ENCODE data around the gene LRRFIP1. TPM values are rescaled to one million over a fixed set of nuclear protein-coding genes. Genes with fewer than 3 reads are reported as not detected.
A peak's percentile ranks its signal among the peaks of the same experiment; 100 is the strongest.
"Not testable (repeated sequence)": the region's sequence is repeated elsewhere in the genome, so short reads cannot be mapped to it uniquely, and the experiment has no call there.

Gene LRRFIP1
- total RNA-seq, 1 experiment from 2014 or later, result 21.5 TPM

DNA sequence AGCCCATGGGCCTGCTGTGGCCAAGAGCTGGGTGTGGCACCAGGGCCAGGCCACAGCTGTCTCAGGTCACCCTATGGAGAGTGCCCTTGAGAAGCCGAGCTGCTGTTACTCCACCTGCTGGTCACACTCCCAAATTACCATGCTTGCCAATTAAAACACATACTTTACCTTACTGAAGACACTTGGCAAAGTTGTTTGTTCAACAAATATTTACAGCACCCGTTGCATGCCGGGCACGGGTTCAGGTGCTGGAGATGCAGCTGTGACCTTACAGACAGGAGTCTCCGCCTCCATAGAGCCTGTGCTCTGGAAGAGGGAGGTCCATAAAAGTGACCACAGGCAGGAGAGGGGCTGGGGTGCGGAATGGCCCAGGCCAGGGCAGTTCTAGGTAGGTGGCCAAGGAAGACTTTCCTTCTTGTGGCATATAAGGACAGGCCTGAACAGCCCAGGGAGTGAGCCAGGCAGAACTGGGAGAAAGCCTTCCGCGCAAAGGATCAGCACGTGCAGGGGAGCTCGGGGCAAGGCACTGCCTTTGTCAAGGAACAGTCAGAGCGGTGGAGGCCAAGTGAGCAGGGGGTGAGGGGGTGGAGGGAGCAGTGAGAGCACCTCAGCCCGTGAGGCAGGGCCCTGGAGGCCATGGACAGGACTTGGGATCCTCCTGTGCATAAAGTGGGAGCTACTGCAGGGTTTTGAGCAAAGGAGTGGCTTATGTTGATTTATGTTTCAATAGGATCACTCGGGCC lies 147.6 kb downstream of the LRRFIP1 start:
- peak; percentile 46 for DNase-seq (ENCODE audit: low spot score)

DNA sequence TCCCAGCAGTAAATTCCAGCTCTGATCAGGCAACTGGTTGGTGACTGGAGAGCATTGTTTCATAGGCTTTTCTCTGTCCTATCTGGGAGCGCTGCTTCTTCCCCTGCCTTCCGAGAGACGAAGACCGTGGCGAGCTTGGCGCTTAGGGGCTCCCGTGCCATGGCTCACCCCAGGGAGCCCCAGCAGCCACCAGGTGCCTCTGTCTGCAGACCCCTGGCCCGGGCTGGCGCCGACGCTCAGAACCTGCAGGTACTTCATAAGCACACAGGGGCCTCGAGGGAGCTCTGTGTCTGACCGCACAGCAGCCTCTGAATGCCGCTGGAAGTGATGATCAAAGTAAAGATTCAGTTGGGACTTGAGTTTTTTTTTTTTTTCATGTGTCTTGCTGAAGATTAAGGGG lies 152.1 kb downstream of the LRRFIP1 start:
- DNase-seq (ENCODE audit: low spot score), result no peak

DNA sequence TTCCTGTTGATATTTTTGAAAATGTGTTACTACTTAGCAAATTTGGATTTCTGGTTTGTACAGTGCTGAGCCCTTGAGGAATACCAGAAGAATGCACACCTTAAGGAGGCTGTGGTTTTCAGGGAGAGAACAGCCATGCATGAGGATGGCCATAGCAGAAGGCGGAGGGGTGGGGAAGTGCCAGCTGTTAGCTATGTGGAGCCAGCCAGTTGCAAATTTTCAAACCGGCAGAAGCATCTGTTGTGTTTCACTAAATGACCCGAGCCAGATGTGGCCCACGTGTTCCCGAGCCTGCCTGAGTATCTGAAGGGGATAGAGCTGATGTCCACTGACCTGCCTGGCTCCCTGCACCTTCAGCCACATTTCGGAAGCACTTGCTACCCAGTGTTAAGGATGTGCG lies 154.8 kb downstream of the LRRFIP1 start:
- no peak for DNase-seq (ENCODE audit: low spot score)

DNA sequence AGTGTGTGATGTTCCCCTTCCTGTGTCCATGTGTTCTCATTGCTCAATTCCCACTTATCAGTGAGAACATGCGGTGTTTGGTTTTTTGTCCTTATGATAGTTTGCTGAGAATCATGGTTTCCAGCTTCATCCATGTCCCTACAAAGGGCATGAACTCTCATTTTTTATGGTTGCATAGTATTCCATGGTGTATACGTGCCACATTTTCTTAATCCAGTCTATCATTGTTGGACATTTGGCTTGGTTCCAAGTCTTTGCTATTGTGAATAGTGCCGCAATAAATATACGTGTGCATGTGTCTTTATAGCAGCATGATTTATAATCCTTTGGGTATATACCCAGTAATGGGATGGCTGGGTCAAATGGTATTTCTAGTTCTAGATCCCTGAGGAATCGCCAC lies 156.3 kb downstream of the LRRFIP1 start:
- DNase-seq (ENCODE audit: low spot score), result not testable (repeated sequence)

DNA sequence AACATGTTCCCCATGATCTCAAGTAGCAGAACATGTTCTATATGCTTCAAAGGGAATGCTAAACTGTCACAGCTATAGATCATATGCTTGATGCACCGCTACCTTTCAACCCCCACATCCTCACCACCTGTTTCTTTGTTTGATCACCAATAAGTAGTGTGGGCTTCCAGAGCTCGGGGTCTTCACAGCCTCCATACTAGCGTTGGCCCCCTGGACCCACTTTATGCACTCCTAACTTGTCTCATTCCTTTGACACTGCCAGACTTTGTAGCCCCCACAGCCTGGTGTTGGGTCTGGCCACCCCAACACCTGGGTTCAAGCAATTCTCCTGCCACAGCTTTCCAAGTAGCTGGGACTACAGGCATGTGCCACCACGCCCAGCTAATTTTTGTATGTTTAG lies 159.5 kb downstream of the LRRFIP1 start:
- DNase-seq (ENCODE audit: low spot score), result no peak

DNA sequence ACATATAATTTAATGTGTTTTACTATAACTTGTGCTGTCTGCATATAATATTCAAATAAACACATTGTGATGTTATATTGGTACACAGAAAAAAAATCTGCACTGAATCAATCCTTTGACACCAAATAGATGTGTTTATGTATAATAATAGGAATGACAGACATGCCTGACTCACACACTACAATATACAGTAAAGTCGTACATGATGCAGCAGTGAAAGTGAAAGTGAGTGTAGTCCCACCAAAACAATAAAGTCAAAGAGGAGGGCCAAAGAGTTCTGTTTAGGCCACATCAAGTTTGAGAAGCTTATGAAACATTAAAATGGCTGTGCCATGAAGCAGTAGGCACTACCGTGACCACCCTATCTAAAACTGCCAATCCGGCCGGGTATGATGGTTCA lies 163.0 kb downstream of the LRRFIP1 start:
- DNase-seq (ENCODE audit: low spot score), result no peak

DNA sequence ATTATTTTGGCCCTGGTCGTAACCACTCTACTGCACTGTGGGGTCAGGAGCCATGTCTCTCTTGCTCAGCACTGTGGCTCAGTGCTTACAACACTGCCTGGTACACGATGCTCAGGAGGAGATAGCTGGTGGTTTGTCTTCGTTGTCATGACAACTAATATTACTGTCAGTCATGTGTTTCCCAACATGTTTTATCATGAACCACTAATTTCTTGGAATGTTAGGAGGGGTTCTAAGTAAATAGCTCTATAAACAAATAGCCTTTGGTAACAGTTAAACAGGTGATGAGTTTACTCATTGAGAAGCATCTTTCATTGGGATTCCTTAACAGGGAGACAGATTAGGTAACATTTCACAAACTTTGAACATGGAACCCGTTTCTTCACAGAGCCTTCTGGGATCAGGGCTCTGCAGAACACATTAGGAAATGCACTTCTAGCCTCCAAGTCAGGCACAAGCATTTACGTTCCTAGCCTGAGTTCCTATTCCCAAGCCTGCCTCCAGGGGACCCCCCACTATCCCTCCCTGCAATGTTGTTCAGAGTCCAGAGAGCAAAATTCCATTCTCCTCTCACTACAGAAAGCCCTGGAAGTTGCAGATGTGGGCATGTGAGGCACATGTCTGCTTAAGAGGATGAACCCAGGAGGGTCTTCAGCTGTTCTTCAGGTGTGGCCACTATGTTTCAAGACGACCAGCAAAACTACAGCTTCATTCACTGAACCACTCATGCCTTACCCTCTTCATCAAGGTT lies 164.8 kb downstream of the LRRFIP1 start:
- DNase-seq (ENCODE audit: low spot score), result no peak

DNA sequence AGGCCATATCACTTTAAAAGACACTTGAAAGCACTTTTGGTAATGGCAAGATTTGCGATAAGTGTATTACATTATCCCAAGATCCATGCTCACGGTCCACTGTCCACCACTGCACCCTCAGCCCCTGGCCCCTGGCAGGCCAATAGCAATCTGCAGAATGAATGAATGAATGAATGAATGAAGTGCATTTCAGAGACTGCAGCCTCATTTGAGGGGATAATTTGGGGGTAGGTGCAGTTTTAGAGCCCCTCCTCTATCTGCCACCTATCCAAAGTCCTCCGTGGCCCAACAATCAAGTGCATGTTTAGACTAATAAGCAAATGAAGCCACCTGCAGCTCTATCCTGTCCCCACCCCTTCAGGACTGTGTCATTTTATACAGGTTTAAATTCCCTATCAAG lies 169.9 kb downstream of the LRRFIP1 start:
- DNase-seq (ENCODE audit: low spot score), result no peak

DNA sequence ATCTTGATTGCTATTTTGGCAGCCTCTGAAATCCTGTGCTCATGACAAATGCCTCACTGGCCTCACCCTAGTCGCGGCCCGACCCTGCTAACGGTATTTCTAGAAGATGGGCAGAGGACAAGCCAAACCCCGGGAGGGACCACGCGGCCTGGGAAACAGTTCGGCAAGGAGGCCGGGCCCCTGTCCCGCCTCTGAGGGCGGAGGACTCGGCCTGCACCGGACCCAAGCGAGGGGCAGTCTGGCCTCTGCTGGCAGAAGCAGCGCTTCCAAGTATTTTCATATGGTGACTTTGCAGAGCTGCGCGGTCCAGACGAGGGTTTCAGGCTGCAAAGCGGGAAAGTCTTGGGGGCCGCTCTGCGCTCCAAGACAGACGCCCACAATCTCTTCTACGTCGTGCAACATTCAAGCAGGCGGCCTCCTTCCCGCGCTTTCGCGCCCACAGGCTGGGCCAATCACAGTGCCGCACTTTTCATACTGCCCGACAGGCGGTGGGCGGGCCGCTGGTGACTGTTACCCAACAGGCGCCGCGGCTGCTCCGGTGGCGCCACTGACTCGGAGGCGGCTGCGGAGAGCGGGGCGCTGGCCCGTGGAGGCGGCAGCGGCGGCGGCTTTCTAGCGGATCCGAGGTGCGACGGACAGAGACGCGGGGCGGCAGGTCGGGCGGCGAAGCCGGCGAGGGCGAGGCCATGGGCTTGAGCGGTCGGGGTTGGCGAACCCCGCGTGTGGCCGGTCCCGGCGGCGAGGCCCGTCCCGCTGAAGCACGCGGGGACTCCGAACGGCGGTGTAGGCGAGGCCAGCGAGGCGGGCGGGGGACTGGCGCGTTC lies 171.1 kb downstream of the LRRFIP1 start, which contains the start of gene RBM44:
Gene RBM44, plus strand, starts transcription at position 544 of the 824 bp plus-strand sequence. CDS start 14,831 bp downstream, outside the sequence.
- DNase-seq (ENCODE audit: low spot score), result no peak

DNA sequence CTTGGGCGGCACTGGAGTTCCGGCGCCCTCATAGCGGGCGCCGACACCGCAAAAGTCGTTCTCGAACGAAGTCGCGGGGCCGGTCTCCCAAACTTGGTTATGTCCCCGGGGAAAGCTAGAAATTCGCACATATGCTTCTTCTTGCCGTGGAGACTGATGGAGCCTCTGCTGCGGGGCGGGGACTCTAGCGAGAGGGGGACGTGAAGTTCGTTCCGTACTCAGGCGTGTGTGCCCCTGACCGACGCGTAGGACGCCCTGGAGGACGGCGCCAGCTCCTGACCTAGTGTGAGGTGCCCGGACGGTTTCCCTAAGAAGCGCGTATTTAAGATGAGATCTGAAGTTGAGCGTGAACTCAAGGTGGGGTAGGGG lies 171.7 kb downstream of the LRRFIP1 start:
- DNase-seq (ENCODE audit: low spot score), result no peak

DNA sequence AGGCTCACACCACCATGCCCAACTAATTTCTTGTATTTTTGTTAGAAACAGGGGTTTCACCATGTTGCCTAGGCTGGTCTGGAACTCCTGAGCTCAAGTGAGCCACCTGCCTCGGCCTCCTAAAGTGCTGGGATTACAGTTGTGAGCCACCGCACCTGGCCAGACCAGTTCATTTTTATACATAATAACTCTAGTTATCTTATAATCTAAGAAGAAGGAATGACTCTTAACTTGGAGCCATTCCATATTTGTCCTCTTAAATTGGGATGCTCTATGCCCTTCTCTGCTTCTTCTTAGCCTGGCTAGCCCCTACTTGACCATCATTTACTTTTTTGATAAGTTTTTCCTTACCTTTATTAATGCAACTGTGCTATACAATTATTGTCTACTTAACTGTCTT lies 174.1 kb downstream of the LRRFIP1 start:
- no peak for DNase-seq (ENCODE audit: low spot score)

DNA sequence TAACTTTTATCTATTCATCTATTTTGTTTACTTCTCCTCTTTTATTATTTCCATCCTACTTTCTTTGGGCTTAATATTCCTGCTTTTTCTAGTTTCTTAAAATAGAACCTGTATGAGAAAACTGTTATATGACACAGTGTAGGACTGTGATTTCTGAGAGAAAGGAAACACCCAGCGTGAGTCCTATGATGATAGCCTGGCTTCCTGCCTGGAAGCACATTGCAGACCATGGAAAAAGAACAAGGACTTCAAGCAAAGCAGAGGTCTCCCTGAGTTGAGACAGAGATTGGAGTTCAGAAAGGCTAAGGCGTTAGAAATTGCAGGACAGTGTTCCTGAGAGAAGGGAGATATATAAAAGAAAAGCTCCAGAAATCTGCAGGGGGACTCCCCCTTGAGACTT lies 178.9 kb downstream of the LRRFIP1 start:
- no peak for DNase-seq (ENCODE audit: low spot score)

DNA sequence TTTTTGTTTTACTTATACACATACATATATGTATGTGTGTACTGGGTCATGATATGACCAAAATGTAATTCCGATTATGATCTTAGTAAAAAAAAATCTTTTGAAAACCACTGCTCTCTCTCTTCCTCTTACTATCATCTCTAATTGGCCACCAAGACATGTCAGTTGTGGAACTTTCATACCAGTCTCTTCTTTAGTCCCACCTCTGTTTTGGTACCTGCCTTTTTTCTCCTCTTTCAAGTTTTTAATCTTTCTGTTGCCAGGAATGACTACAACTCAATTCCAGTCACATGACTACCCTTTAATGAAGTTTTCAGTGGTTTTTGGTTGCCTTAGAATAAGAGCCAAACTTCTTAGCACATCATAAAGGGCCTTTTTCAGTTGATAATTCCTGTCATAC lies 188.2 kb downstream of the LRRFIP1 start:
- no peak for DNase-seq (ENCODE audit: low spot score)

DNA sequence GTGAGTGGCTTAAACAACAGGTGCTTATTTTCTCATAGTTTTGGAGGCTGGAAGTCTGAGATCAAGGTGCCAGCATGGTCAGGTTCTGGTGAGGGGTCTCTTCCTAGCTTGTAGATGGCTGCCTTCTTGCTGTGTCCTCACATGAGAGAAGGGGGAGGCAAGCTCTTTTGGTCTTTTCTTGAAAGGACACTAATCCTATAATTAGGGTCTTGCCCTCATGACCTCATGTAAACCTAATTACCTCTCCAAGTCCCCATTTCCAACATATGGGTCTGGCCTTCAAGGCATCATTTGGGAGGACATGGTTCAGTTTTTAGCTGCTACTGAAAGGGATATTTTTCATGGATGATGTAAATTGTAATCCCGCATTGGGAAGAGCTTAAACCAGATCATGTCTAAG lies 189.1 kb downstream of the LRRFIP1 start:
- no peak for DNase-seq (ENCODE audit: low spot score)

DNA sequence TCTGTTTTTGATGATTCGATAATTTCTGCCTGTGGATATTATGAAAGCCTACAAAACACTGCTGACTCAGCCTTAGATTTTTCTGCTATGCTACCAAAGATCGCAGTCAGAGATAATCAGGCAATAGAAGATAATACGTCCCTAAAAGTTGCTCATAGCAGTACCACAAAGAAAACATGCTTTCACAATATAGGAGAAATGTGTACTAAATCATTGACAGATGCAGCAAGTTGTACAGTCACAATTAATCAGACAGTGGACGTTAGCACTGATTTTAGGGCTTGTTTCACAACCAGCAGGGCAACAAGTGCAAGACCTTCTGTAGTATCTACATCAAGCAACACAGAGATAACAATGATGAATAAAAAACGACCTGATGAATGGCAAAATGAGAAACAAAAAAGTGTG lies 190.7 kb downstream of the LRRFIP1 start:
- no peak for DNase-seq (ENCODE audit: low spot score)

DNA sequence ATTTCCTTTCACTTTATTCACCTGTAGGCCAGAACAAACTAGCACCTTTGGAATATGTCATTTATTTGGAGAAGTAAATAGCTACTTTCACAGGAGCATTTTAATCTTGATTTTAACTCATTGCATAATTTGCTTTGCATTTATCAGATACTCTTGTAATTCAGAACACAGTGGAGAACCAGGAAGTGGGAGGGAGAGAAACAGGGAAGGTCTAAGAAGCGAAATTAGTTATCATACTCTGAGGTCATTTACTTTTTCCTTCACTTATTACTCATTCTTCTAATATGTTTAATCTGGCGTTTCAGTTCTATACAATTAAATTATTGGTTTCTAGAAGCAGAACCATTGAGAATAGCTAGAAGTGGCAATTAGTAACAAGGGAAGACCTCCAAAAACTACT lies 191.8 kb downstream of the LRRFIP1 start:
- DNase-seq (ENCODE audit: low spot score), result no peak

DNA sequence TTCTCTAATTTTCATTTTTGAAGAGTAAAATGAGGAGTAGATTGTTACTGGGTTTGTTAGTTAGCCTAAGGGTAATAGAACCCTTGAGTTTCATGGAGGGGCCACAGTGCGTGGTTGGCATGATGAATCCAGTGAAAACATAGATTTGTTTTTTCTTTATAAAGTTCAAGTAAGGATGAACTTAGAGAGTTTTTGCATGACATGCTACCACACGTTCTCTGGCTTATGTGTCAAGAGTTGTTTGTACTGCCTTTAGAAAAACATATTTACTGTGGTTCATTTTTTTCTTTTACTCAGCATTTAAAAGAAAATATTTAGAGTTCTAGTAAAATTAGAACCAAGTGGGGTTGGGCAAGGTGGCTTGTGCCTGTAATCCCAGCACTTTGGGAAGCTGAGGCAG lies 193.0 kb downstream of the LRRFIP1 start:
- no peak for DNase-seq (ENCODE audit: low spot score)

DNA sequence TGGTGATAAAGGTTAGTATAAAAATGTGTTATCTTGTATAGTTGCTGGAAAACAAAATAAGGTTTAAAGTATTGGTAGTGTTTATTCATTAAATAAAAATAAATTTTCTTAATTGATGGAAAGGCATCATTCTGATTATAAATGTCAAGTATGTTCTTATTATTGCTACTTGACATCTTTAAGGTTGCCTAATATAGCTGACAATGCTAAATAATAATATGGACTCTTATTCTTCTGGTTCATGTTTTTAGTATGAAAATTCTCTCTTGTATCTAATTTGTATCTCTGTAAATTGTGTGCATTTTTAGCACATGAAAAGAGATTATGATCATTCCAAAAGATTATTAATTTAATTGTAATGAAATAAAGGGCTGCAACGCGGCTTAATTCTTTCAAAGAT lies 196.2 kb downstream of the LRRFIP1 start:
- no peak for DNase-seq (ENCODE audit: low spot score)

DNA sequence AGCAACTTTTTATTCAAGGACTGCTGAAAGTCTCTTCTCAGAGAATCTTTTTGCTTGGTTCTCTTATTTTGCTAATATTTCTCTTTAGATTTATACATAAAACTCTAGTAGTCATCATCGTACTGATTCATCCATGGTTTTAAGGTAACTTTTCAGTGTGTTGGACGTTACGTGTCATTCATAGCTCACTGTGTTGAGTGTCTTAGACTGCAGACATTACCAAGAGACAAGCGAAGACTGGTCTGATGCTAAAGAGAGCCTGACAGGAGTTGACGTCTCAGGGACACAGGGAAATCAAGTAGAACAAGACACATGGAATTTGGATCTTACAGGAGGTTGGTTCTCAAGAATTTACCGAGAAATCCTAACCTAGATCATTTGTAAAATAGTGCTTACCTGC lies 196.7 kb downstream of the LRRFIP1 start:
- no peak for DNase-seq (ENCODE audit: low spot score)

DNA sequence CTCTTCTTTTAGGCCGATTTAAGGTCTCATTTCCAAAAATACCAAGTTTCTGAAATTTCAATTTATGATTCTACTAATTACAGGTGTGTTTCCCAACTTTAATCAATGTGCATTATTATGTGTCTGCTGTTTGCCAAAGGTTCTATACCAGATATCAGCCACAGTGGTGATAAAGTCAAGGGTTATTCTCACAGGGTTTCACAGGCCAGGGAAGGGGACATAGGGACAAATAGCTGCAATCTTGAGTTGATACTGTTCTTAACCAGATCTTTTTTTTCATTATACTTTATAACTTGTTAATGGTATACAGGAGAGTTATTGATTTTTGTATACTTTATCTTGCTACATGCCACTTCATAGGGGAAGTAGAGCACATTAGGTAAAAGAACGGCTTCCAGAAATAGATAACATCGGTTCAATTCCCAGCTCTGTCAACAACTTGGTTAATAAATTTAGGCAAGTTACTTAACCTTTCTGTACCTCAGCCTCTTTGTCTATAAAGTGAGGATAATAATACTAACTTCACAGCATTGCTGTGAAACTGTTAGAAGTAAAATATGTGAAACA lies 200.1 kb downstream of the LRRFIP1 start:
- DNase-seq (ENCODE audit: low spot score), result no peak
